GM12801 (cell line): ENCODE data around the gene NCS1.

ENCODE experiments used
- CTCF ChIP-seq: IDR thresholded peaks from one replicate; pipeline ENCODE4 v1.5.1; 2011; ENCODE audit warnings: control low read depth; ENCODE audit not compliant: insufficient read length; ENCODE audit errors: extremely low read depth

Gene NCS1

GRCh38 chr9:130172161-130172857, at the start of gene NCS1:
Gene NCS1 (plus strand): TSS chr9:130172404. CDS start chr9:130172664, 260 bp downstream.
- no peak for TF ChIP-seq CTCF

- no peak for TF ChIP-seq CTCF
These were observed 49.7 kb upstream of the NCS1 start for GRCh38 chr9:130122456-130122855.

- TF ChIP-seq CTCF = no peak
These were observed 47.9 kb upstream of the NCS1 start for GRCh38 chr9:130124085-130124860.

GRCh38 chr9:130126721-130127433, 45.3 kb upstream of the NCS1 start:
- no peak for TF ChIP-seq CTCF

GRCh38 chr9:130128251-130128650, 44.0 kb upstream of the NCS1 start:
- TF ChIP-seq CTCF = no peak

- no peak for TF ChIP-seq CTCF
These were observed 43.3 kb upstream of the NCS1 start for GRCh38 chr9:130128733-130129431.
